Common myeloid progenitor, CD34-positive (primary cell): ENCODE data around the gene NOD2.

Source experiments
- CTCF ChIA-PET: fragments of 350-600 bp; sonication (Branson Sonifier 250); formaldehyde crosslinking; loops from one replicate; lab custom pipeline; 2021; ENCODE audit warnings: antibody characterized with exemption; lab: Charles Lee
- POLR2A ChIA-PET: fragments of 350-600 bp; sonication (Branson Sonifier 250); formaldehyde crosslinking; loops from one replicate; lab custom pipeline; 2021; ENCODE audit warnings: antibody characterized with exemption; lab: Charles Lee
- DNase-seq, 3 donors: peaks; one replicate each; pipeline versions ENCODE4 v3.0.0 to v3.0.0-alpha.2; 2013
- H3K27ac ChIP-seq, 2 experiments: 1 replicate in 1 of 2; 2 replicates in 1 of 2; pipeline ENCODE4 v1.7.0; 2013; ENCODE audit warnings: inconsistent platforms in 2 of 2, low read length in 2 of 2, mild to moderate bottlenecking in 2 of 2, low read depth in 1 of 2, moderate library complexity in 1 of 2; ENCODE audit not compliant: severe bottlenecking in 2 of 2, insufficient read depth in 1 of 2, poor library complexity in 1 of 2
- H3K27me3 ChIP-seq, 5 experiments: replicated peaks in 2 of 5; 1 replicate in 3 of 5; 2 replicates in 2 of 5; pipeline versions ENCODE4 v1.6.1 to v1.7.0; 2013; ENCODE audit warnings: low read length in 4 of 5, mild to moderate bottlenecking in 2 of 5, moderate library complexity in 2 of 5, inconsistent platforms in 1 of 5; ENCODE audit not compliant: insufficient read depth in 5 of 5, control insufficient read depth in 4 of 5
- H3K36me3 ChIP-seq, 4 experiments: 1 replicate in 2 of 4; 2 replicates in 2 of 4; pipeline versions ENCODE4 v1.6.1 to v1.7.0; 2013; ENCODE audit warnings: low read length in 3 of 4, control low read depth in 1 of 4, mild to moderate bottlenecking in 1 of 4; ENCODE audit not compliant: control insufficient read depth in 4 of 4, insufficient read depth in 4 of 4
- H3K4me1 ChIP-seq, 4 experiments: 1 replicate in 3 of 4; 2 replicates in 1 of 4; pipeline versions ENCODE4 v1.6.1 to v1.7.1; 2013; ENCODE audit warnings: low read length in 3 of 4, mild to moderate bottlenecking in 3 of 4, control low read depth in 1 of 4, inconsistent platforms in 1 of 4, moderate library complexity in 1 of 4; ENCODE audit not compliant: control insufficient read depth in 4 of 4, insufficient read depth in 4 of 4; ENCODE audit errors: control extremely low read depth in 1 of 4
- H3K4me3 ChIP-seq, 7 experiments: 1 replicate in 4 of 7; 2 replicates in 3 of 7; pipeline versions ENCODE4 v1.5.1 to v1.7.0; 2013; ENCODE audit warnings: mild to moderate bottlenecking in 7 of 7, low read length in 6 of 7, moderate library complexity in 6 of 7, inconsistent platforms in 2 of 7, low read depth in 2 of 7, control low read depth in 1 of 7; ENCODE audit not compliant: insufficient read depth in 4 of 7, control insufficient read depth in 1 of 7; ENCODE audit errors: extremely low read depth in 1 of 7
- H3K9me3 ChIP-seq, 5 experiments: 1 replicate in 4 of 5; 2 replicates in 1 of 5; pipeline versions ENCODE4 v1.6.1 to v1.7.1; 2013; ENCODE audit warnings: low read length in 4 of 5, mild to moderate bottlenecking in 2 of 5, inconsistent platforms in 1 of 5, low read depth in 1 of 5, moderate library complexity in 1 of 5; ENCODE audit not compliant: control insufficient read depth in 4 of 5, insufficient read depth in 2 of 5; ENCODE audit errors: control extremely low read depth in 1 of 5
- WGBS: methylation state at CpG from one replicate; pipeline ENCODE4 v1.1.5; 2013; ENCODE audit not compliant: insufficient coverage; 5-methylcytosine and 5-hydroxymethylcytosine counted together

The NOD2 gene

DNA sequence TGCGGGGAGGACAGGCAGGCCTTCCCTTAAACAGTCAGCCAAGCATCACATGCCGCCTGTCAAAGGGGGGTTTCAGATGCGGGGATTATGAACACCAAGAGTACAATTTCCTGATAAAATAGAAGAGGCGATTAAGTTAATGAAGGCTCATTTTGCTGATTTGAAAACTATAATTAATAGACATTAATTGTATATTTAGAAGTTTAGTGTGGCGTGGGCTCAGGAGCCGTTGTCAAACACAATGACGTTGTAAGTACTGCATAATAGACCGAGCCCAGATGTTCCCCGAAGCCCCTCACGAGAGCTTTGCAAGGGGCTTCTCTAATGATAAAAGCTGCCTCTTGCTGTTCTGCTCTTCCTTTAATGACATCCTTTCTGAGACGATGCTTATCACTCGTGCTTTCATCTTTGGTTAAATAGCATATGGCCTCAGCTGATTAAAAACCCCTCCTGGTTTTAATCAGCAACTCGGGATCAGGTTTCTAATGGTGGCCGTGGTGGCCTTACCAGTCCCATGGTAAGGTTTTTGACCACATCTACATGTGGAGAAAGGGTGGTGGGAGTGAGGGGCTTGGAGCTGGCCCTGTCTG, 40.5 kb upstream of the NOD2 start:
- ChIA-PET POLR2A (interaction anchor here (0.6 kb wide), 1 partner anchor 482 kb away, joined by 3 read pairs; no protein-coding TSS in a partner anchor), CTCF (interaction anchor here (1.3 to 4.5 kb wide), 5 partner anchors 8 to 92 kb away, joined by 3 to 47 read pairs (median 6); no protein-coding TSS in a partner anchor)
- Histone ChIP-seq H3K27me3 (no peaks in the 10 kb centered on the region), H3K4me3 (no peak overlapping the region), H3K4me1 (no peaks in the 10 kb centered on the region), H3K9me3 (no peaks in the 10 kb centered on the region), H3K36me3 (no peaks in the 10 kb centered on the region), H3K27ac (no peak overlapping the region)
- peak in 1 of 3 donors; percentile 30 for DNase-seq
- WGBS: 87% methylated on average over 10 of the region's 14 CpGs

DNA sequence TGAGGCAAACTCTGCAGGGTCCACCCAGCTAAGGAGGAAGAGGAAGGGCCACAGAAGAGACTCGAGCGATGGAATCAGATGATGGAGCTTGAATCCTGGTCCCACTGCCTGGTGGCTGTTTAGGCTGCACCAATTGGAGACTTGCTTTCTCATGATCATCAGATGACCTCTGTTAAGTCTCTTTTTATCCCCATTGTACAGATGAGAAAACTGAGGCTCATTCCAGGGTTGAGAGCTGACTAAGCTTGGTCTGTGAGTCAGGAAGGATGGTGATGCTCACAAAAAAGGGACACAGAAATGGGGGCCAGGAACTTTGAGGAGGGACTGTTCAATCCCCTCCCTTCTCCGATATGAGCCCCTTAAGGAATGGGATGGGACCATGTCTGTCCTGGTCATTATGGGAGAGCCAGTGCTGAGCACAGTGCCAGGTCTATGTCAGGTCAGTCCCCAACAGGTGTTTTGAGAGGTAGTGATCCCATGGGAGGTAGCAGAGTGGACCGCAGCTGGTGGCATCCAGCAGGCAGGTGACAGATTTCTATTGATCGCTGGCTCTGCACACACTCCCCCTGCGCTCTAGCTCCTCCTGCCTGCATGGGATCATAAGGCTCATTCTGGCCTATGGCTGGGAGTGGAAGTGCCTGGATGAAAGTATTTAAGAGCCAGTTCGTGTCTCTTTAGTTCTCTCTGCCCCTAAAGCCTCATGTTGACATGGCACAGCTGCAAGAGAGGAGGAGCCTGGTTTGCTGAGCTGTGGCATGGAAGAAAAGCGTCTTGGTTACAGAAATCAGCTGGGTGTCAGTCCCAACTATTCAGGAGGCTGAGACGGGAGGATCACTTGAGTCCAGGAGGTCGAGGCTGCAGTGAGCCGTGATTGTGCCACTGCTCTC, 39.5 kb upstream of the NOD2 start:
- ChIA-PET POLR2A (interaction anchor here (0.6 kb wide), 1 partner anchor 483 kb away, joined by 3 read pairs; no protein-coding TSS in a partner anchor), CTCF (interaction anchor here (1.3 to 4.5 kb wide), 5 partner anchors 9 to 91 kb away, joined by 3 to 47 read pairs (median 6); no protein-coding TSS in a partner anchor)
- no peak for DNase-seq
- 97% methylated on average over 10 of the region's 11 CpGs for WGBS
- H3K27me3 ChIP-seq: no peaks in the 10 kb centered on the region
- no peak overlapping the region for H3K4me3 ChIP-seq
- no peaks in the 10 kb centered on the region for H3K9me3 ChIP-seq
- no peak overlapping the region for H3K27ac ChIP-seq
- H3K4me1 ChIP-seq: no peaks in the 10 kb centered on the region
- no peaks in the 10 kb centered on the region for H3K36me3 ChIP-seq

DNA sequence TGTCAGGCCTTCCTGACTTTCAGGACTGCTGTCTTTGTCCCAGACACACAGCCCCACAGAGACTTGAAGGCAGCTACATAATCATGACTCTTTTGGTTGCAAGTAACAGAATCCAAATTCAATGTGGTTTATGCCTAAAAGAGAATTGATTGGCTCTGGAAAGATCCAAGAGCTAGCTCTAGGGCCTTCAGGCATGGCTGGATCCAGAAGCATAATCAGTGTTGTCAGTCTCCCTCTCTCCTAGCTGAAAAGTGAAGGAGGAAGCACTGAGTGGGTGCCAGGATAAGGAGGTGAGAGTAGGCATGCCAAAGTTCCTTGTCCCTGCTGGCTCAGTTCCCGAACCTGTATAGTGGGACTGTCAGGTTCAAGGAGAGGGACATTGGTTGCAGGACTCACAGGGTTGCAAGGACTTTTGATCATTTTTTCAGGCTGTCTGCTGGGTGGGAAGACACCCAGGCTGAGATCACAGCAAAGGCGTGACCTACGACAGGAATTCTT, 37.8 kb upstream of the NOD2 start:
- Histone ChIP-seq H3K9me3 (no peaks in the 10 kb centered on the region), H3K4me3 (no peak overlapping the region), H3K27me3 (no peaks in the 10 kb centered on the region), H3K36me3 (no peaks in the 10 kb centered on the region), H3K4me1 (peaks cover 0 to 6% (median 1%) of the 10 kb centered on the region in 4 experiments), H3K27ac (no peak overlapping the region)
- POLR2A ChIA-PET: interaction anchor here (0.6 kb wide), 1 partner anchor 10 kb away, joined by 4 read pairs; no protein-coding TSS in a partner anchor
- 94% methylated on average over 3 of the region's 3 CpGs for WGBS
- CTCF ChIA-PET: interaction anchor here (4.5 kb wide), 1 partner anchor 10 kb away, joined by 47 read pairs; no protein-coding TSS in a partner anchor
- DNase-seq: no peak

DNA sequence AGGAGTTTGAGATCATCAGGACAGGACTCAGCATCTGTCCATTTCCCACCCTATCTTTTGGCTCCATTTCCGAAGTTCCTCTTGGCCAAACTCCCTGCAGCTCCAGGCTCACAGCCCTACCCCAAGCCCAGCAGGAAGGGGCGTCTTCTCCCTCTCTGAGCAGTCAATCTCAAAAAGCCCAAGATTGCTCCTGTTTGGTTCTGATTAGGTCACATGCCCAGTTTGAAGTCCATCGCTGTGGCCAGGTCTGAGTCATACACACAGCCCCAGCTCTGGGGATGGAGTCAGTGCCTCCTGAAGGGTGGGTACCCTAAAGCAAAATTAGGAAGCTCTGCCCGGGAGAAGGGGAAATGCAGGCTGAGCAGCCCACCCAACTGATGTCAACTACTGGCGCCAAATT, 36.2 kb upstream of the NOD2 start:
- Histone ChIP-seq H3K27ac (no peak overlapping the region), H3K4me1 (peaks cover 0 to 6% (median 1%) of the 10 kb centered on the region in 4 experiments), H3K4me3 (no peak overlapping the region), H3K27me3 (no peaks in the 10 kb centered on the region), H3K36me3 (no peaks in the 10 kb centered on the region), H3K9me3 (no peaks in the 10 kb centered on the region)
- ChIA-PET CTCF (interaction anchor here (0.7 to 2.6 kb wide), 5 partner anchors 9 to 267 kb away, joined by 3 to 10 read pairs (median 5); no protein-coding TSS in a partner anchor), POLR2A (interaction anchor here (0.6 kb wide), 1 partner anchor 100 kb away, joined by 4 read pairs; no protein-coding TSS in a partner anchor)
- DNase-seq: peak in 1 of 3 donors; percentile 18
- WGBS: 89% methylated on average over 4 of the region's 5 CpGs

DNA sequence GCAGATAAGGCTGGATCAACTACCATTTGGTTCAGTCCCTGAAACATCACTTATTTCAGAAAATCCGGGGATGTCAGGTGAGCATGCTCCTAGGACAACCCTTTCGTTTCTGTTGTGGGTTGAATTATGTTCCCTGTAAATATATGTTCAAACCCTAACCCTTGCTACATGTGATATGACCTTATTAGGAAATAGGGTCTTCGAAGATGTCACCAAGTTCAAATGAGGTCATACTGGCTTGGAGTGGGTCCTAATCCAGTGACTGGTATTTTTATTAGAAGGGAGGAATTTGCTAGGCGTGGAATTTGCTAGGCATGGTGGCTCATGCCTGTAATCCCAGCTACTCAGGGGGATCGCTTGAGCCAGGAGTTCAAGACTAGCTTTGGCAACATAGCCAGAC, 33.6 kb upstream of the NOD2 start:
- ChIA-PET POLR2A (no interaction called here), CTCF (interaction anchor here (1.3 to 2.6 kb wide), 2 partner anchors 8 to 34 kb away, joined by 3 to 10 read pairs; no protein-coding TSS in a partner anchor)
- H3K9me3 ChIP-seq: no peaks in the 10 kb centered on the region
- H3K27me3 ChIP-seq: no peaks in the 10 kb centered on the region
- H3K4me1 ChIP-seq: peaks cover 0 to 6% (median 3%) of the 10 kb centered on the region in 4 experiments
- WGBS: 82% methylated on average over 2 of the region's 5 CpGs
- no peak overlapping the region for H3K4me3 ChIP-seq
- H3K36me3 ChIP-seq: no peaks in the 10 kb centered on the region
- no peak for DNase-seq
- H3K27ac ChIP-seq: no peak overlapping the region

DNA sequence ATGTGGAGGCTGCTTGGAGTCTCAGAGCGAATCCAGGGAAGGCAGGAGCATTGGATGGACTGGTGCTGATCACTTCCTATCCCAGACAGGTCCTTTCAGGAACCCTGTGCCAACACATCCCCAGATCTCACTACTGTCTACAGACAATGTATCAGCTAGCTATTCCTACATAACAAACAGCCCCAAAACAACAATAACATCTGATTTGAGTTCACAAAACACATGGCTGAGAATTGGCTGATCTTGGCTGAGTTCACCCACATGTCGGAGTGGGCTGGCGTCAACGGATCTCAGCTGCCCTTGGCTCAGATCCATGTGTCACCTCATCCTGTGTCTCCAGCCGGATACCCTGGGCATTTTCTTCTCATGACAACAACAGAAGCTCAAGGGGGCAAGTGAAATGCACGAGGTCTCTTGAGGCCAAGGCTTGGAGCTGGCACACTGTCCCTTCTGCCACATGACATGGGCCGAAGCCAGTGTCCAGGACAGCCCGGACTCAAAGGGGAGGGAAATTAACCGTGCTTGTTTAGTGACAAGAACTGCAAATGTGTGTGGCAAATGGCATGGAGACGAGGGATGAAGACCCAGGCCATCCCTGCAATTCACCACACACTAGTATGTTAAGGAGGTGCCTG, 31.0 kb upstream of the NOD2 start:
- POLR2A ChIA-PET: no interaction called here
- Histone ChIP-seq H3K27ac (no peak overlapping the region), H3K4me3 (no peak overlapping the region), H3K9me3 (no peaks in the 10 kb centered on the region), H3K4me1 (peaks cover 1 to 24% (median 20%) of the 10 kb centered on the region in 4 experiments), H3K27me3 (no peaks in the 10 kb centered on the region), H3K36me3 (no peaks in the 10 kb centered on the region)
- 99% methylated on average over 9 of the region's 10 CpGs for WGBS
- CTCF ChIA-PET: interaction anchor here (1.3 to 15.9 kb wide), 6 partner anchors 9 to 453 kb away, joined by 3 to 224 read pairs (median 35); partner anchors contain the start of gene SNX20
- DNase-seq: no peak
